Parathyroid adenoma (tissue), 2 donors: ENCODE measurements around the gene RXFP3.

Experiments
- H2AFZ ChIP-seq: fragments of 300-600 bp; sonication (generic); one replicate; pipeline ENCODE4 v1.7.0; 2017; ENCODE audit warnings: antibody characterized with exemption, mild to moderate bottlenecking
- H3K27ac ChIP-seq: fragments of 300-600 bp; sonication (generic); one replicate; pipeline ENCODE4 v1.7.0; 2017
- H3K27me3 ChIP-seq: fragments of 300-600 bp; sonication (generic); one replicate; pipeline ENCODE4 v1.7.0; 2017; ENCODE audit warnings: low read length; ENCODE audit not compliant: control insufficient read depth, insufficient read depth
- H3K36me3 ChIP-seq: fragments of 300-600 bp; sonication (generic); one replicate; pipeline ENCODE4 v1.7.0; 2017; ENCODE audit warnings: low read length; ENCODE audit not compliant: control insufficient read depth, insufficient read depth
- H3K4me1 ChIP-seq: fragments of 300-600 bp; sonication (generic); one replicate; pipeline ENCODE4 v1.7.0; 2017; ENCODE audit warnings: control low read depth
- H3K4me2 ChIP-seq: fragments of 300-600 bp; sonication (generic); one replicate; pipeline ENCODE4 v1.7.0; 2017; ENCODE audit warnings: low read length
- H3K4me3 ChIP-seq: fragments of 300-600 bp; sonication (generic); one replicate; pipeline ENCODE4 v1.7.0; 2017; ENCODE audit warnings: low read depth, low read length
- H3K79me2 ChIP-seq: fragments of 300-600 bp; sonication (generic); one replicate; pipeline ENCODE4 v1.7.0; 2017; ENCODE audit warnings: control low read depth
- H3K9ac ChIP-seq: fragments of 300-600 bp; sonication (generic); one replicate; pipeline ENCODE4 v1.7.0; 2017; ENCODE audit warnings: mild to moderate bottlenecking
- H3K9me3 ChIP-seq: fragments of 300-600 bp; sonication (generic); one replicate; pipeline ENCODE4 v1.7.0; 2017; ENCODE audit warnings: low read length; ENCODE audit not compliant: control insufficient read depth
- CTCF ChIP-seq: fragments of 300-600 bp; sonication (generic); IDR thresholded peaks from one replicate; pipeline ENCODE4 v1.7.0; 2017; ENCODE audit warnings: antibody characterized with exemption, mild to moderate bottlenecking
- donor health status: primary hyperparathyroidism.

Gene RXFP3

GRCh38 chr5:33931136-33931535 lies 5.0 kb upstream of the RXFP3 start:
- H3K9ac ChIP-seq = no peak overlapping the region
- no peak for TF ChIP-seq CTCF

GRCh38 chr5:33933723-33934169 lies 2.4 kb upstream of the RXFP3 start:
- H3K36me3 ChIP-seq = no peaks in the 10 kb centered on the region
- H3K9me3 ChIP-seq = no peaks in the 10 kb centered on the region
- TF ChIP-seq CTCF = no peak
- H3K4me1 ChIP-seq = no peaks in the 10 kb centered on the region
- H3K4me3 ChIP-seq = no peak overlapping the region
- no peaks in the 10 kb centered on the region for H3K79me2 ChIP-seq
- H3K27me3 ChIP-seq = no peaks in the 10 kb centered on the region
- H2AFZ ChIP-seq = no peak overlapping the region
- H3K4me2 ChIP-seq = no peak overlapping the region
- no peak overlapping the region for H3K27ac ChIP-seq
- no peak overlapping the region for H3K9ac ChIP-seq

More at GRCh38 chr5:33931136-33931535, 5.0 kb upstream of the RXFP3 start:
- no peak overlapping the region for H3K4me3 ChIP-seq
- no peak overlapping the region for H2AFZ ChIP-seq
- H3K27me3 ChIP-seq = no peaks in the 10 kb centered on the region
- no peak overlapping the region for H3K4me2 ChIP-seq
- no peaks in the 10 kb centered on the region for H3K36me3 ChIP-seq
- no peaks in the 10 kb centered on the region for H3K79me2 ChIP-seq
- H3K9me3 ChIP-seq = no peaks in the 10 kb centered on the region
- H3K27ac ChIP-seq = no peak overlapping the region
- H3K4me1 ChIP-seq = no peaks in the 10 kb centered on the region

- no peaks in the 10 kb centered on the region for H3K9me3 ChIP-seq
- H3K4me1 ChIP-seq = no peaks in the 10 kb centered on the region
- no peak overlapping the region for H3K4me3 ChIP-seq
- no peaks in the 10 kb centered on the region for H3K27me3 ChIP-seq
- TF ChIP-seq CTCF = no peak
- no peak overlapping the region for H3K4me2 ChIP-seq
- no peak overlapping the region for H3K27ac ChIP-seq
- no peaks in the 10 kb centered on the region for H3K36me3 ChIP-seq
- no peaks in the 10 kb centered on the region for H3K79me2 ChIP-seq
- H3K9ac ChIP-seq = no peak overlapping the region
- H2AFZ ChIP-seq = no peak overlapping the region
These were observed 2.0 kb upstream of the RXFP3 start for GRCh38 chr5:33934176-33934575.

- no peak for TF ChIP-seq CTCF
- peak overlapping the region; percentile 35 for H3K4me3 ChIP-seq
- no peaks in the 10 kb centered on the region for H3K9me3 ChIP-seq
- H3K27ac ChIP-seq = no peak overlapping the region
- no peaks in the 10 kb centered on the region for H3K79me2 ChIP-seq
- H2AFZ ChIP-seq = peak overlapping the region; percentile 53
- H3K27me3 ChIP-seq = peaks cover 3% of the 10 kb centered on the region
- no peaks in the 10 kb centered on the region for H3K4me1 ChIP-seq
- peak overlapping the region; percentile 65 for H3K4me2 ChIP-seq
- H3K9ac ChIP-seq = no peak overlapping the region
- H3K36me3 ChIP-seq = no peaks in the 10 kb centered on the region
These were observed 194 bp upstream of the RXFP3 start for GRCh38 chr5:33936004-33936380.

- no peak overlapping the region for H3K9ac ChIP-seq
- no peak overlapping the region for H3K27ac ChIP-seq
- H3K36me3 ChIP-seq = no peaks in the 10 kb centered on the region
- no peak for TF ChIP-seq CTCF
- no peak overlapping the region for H2AFZ ChIP-seq
- H3K79me2 ChIP-seq = no peaks in the 10 kb centered on the region
- no peaks in the 10 kb centered on the region for H3K9me3 ChIP-seq
- no peak overlapping the region for H3K4me3 ChIP-seq
- H3K27me3 ChIP-seq = peaks cover 3% of the 10 kb centered on the region
- H3K4me2 ChIP-seq = peak overlapping the region; percentile 65
- no peaks in the 10 kb centered on the region for H3K4me1 ChIP-seq
These were observed 976 bp downstream of the RXFP3 start for GRCh38 chr5:33937017-33937706.
